RCC 7860 (cell line): ENCODE results near the gene CHD6.

Source experiments
- DNase-seq: peaks from one replicate; pipeline ENCODE4 v3.0.0-alpha.2; 2015; ENCODE audit warnings: low spot score
- FAIRE-seq: peaks from 2 replicates; lab custom pipeline; 2012; peaks lifted over from hg19 to GRCh38; lab: Jason Lieb, UNC

CHD6 gene

DNA sequence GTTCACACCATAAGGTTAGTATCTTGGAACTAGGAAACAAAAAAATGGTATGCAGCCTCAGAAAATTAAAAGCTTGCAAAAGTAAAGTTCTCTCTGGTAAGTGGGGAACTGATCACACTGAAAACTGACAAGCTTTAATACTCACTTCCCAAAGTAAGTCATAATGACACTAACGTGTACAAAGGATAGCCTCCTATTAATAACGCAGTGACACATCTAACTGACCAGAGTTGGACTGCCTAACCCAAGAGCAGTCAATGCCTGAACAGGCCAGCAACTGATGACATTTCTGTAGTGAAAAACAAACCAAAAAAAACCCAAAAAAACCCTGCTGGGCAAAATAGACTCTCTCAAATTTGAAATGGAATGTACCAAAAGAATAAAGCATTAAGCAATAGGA is 30.7 kb downstream of the CHD6 start:
- no peak for FAIRE-seq

DNA sequence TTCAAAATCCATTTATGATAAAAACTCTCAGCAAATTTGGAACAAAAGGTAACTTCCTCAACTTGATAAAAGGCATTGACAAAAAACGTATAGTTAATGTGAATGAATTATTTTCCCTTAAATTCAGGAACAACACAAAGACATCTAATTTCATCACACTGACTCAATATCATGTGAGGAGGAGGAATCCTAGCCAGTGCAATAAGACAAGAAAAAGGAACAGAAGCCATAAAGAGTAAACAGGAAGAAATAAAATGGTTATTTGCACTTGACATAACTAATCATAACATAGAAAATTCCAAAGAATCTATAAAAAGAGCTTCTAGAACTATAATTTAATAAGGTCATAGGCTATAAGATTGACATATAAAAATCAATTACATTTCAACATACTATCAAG is 31.4 kb downstream of the CHD6 start:
- FAIRE-seq (no peak), DNase-seq (no peak)

More for the DNA sequence above, 30.7 kb downstream of the CHD6 start:
- no peak for DNase-seq

DNA sequence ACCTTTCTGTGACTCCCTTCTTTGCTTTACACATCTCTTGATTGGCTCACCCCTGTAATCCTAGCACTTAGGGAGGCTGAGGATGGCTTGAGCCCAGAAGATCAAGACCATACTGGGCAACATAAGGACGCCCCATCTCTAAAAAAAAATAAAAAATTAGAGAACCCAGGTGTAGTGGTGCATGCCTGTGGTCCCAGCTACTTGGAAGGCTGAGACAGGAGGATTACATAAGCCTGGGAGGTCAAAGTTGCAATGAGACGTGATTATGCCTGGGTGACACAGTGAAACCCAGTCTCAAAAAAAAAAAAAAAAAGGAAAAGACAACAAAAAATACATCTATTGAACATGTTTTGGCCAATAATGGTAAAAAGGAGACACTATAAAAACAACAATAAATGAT is 37.8 kb downstream of the CHD6 start:
- FAIRE-seq: no peak
- DNase-seq: no peak

DNA sequence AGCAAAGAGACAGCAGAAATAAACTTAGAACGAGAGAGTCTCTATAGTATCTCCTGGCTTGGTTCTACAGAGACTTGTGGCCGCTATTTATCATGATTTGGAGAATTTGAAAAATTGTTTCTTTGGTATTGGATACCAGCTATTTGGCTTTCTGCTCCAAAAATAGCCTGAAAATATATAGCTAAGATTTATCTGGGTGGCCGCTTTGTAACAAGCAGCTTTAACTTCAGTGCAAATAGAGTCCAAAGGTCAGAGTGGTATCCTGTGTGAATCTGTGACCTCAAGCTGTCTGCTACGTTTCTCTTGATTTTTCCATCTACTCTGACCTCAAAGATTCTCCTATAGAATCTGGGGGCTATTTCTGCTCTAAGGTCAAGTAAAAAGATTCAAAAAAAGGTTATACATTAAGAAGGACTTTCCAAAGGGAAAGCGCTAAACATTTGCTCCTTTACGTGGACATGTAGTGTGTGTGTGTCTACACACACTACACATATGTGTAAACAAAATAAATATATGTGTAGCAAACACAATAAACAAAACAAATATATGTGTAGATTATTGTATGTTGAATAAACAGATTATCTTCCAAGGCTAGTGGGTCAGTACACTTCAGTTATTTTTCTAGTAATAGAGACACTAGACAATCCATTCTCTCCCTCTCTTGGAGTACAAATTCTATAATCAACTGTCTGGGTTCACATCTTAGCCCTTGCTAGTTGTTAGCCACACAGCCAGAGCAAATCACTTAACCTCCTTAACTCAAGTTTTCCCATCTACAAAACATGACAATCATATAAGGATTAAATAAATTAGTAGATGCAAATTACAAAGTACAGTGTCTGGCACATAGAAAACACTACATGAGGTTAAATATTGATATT is 40.8 kb downstream of the CHD6 start:
- FAIRE-seq: no peak
- DNase-seq: no peak

DNA sequence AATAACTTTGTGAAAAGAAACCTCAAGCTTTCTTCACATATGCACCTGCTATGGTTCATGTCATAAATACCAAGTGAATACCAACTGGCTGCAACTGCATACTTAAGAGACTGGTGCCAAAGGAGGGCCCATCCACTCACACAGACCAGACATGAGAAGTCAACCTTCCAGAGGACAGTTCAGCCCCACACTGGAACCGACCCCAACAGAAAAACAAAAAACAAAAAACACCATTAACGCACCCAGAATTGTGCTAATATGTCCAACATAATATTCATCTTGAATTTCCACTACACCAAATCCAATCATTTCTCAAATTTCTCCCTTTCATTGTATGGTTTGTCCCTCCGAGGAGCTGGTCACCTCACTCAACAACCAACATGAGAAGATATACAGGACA is 42.8 kb downstream of the CHD6 start:
- FAIRE-seq (no peak), DNase-seq (no peak)

DNA sequence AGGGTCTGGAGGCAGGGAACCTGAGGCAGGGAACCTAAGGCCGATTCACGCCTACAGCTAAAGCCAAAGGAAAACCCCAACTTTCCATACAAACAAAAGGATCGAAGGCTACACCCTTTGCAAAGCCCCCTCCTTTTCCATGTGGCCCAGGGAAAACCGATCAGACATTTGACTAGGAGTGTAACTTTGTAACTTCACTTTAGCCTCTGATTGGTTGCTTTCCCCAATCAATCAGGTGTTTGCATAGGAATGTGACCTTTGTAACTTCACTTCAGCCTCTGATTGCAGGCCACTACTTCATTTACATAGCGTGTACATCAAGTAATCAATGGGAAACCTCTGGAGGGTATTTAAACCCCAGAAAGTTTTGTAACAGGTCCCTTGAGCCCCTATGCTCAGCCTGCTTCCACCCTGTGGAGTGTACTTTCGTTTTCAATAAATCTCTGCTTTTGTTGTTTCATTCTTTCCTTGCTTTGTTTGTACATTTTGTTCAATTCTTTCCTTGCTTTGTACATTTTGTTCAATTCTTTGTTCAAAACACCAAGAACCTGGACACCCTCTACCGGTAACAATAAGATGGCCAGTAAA is 43.3 kb downstream of the CHD6 start:
- no peak for DNase-seq
- FAIRE-seq: no peak

DNA sequence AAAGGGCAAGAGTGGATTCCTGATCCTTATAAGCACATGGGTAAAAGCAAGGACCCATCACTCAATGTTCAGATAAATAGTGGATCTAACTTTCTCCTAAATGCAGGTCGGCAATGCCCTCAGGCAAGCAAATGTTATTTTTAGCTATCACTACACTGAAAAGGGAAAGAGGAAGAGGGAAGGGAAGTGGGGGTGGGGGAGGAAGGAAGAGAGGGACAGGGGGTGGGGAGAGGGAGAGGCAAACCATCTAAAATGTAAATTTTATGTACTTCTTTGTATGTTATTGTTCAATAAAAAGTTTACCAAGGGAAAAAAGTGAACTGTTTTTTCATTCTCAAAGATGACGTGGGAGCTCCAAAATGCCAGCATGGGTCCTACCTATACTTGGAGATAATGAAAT is 44.2 kb downstream of the CHD6 start:
- DNase-seq: no peak
- FAIRE-seq: no peak

DNA sequence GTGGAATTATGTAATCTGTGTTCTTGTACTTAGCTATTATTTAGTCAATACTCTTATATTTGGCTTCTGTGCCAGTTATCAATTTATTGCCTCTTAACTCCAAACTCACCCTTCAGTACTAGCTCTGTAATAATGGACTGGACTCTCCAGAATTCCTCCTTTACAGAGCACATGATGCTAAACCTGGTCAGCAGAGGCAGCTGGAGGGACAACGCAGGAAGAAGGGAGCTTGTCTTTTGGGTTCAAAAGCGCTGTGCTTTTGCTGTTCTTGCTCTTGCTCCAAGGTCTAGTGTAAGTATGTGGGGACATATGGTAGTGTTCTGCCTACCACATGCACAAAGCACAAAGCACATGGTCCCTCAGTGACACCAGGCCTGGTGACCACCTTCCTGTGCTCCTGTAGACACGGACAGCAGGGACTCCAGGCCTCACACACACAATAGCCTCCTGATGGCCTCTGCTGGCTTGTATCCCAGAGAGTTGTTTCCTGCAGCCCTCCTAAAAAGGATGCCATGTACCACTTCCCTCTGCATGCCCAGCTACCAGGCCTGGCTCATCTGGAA is 46.1 kb downstream of the CHD6 start:
- DNase-seq (no peak), FAIRE-seq (no peak)

DNA sequence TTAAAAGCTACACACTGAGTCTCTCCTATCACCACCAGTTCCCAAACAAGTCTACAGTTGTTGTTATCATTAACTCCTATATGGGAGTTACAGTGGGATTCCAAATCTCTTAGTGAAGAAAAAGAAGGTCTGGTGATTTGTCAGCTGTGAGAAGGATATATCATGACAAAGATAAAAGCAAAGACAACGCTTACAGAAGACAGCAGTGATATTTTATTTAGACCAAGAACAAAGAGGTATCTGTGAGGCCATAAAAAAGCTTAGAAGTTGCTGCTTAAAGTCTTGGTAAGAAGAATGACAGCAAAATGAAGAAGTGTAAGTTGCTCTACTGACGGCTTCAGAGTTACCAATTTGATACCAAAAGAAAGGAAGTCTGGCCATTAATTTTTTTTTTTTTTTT is 47.2 kb downstream of the CHD6 start:
- no peak for FAIRE-seq
- DNase-seq: no peak

DNA sequence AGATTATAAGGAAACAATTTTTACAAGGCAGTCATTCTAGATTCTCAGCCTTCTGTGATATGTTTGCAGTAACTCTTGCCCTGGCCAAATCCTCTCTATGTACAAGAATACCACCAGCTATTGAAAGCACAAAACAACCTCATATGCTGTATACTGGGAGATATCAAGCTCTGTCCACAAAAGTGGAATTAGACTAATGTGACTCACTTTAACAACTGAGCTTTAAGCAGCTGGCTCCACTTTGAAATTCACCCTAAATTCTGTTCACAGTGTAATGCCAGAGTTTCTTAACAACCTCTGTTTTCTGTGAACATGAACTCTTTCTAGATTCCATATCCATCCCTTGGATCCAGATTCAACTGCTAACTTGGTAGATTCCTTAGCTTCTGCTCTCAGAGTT is 47.6 kb downstream of the CHD6 start:
- DNase-seq: no peak
- no peak for FAIRE-seq

DNA sequence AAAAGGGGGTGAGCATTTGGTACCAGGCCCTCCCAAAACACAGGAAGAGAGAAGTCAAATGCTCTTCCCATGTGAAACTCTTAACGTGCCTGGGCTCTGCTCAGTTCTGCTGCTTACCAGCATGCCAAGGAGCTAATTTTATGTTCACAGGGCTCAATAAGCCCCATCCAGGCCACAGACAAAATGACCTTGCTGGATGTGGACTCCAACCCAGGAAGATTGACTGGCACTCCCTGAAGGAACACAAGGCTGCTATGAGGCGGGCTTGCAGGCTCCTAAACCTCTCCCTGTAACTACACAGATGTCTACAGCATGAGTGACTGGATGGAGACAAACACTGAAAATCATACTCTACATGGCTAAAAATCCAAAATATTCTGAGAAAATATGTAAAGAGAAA is 50.6 kb downstream of the CHD6 start:
- DNase-seq (no peak), FAIRE-seq (no peak)

DNA sequence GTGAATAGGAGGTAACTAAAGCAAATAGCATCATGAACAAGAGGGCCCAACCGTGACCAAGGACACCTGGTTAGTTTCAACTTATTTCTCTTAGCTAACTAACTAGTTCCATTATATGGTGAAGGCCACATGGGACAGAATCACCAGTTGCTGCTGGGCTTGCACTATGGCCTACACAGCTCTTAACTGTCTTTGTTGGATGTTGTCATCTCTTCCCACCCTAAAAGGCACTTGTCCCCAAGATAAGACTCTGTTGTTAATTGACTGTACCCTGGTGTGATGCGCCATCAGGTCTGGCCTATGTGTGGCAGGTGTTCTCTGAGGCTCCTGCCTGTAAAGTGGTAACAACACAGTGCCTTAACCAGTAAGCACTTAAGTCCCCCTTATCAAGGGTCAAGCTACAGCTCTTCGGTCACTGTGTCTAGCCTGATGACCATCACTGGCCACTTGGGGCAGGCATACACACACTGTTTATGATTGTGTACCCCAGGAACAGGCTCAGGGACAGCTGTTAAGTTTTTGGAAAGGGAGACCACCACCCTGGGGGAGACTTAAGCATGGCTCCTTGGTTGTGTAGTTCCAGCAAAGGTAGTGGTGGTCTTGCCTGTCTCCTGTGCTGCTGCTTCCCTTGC is 51.2 kb downstream of the CHD6 start:
- FAIRE-seq (no peak), DNase-seq (no peak)

DNA sequence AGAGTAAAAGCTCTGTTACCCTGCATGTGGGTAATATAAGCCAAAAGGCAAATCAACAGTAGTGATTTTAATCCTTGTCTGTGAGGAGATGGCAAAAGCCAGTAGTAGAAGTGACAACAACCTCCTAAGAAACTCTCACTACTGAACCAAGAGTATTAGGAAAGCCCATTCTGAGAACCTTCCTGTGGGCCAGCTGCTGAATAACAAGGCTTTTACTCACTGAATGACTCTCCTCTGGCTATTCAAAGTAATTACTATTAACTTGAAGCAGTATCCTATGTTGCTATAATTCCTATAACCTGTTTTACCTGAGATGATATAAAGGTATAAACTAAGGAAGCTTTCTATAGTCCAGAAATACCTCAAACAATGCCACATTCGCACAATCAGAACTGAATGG is 55.1 kb downstream of the CHD6 start:
- DNase-seq (no peak), FAIRE-seq (no peak)

DNA sequence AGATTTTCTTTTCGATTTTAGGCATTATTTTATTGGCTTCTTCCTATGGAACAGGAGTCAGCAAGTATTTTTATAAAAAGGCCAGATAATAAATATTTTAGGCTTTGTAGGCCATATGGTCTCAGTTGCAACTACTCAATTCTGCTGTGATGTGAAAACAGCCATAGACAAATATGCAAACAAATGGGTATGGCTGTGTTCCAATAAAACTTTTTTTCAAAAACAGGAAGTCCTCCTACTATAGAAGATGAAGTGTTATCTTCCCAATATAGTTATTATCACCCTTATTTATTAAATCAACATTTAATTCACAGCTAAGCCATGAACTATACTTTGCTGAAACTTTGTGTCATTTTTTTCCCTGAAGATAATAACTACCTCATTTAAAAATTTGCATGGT is 57.2 kb downstream of the CHD6 start:
- FAIRE-seq: no peak

DNA sequence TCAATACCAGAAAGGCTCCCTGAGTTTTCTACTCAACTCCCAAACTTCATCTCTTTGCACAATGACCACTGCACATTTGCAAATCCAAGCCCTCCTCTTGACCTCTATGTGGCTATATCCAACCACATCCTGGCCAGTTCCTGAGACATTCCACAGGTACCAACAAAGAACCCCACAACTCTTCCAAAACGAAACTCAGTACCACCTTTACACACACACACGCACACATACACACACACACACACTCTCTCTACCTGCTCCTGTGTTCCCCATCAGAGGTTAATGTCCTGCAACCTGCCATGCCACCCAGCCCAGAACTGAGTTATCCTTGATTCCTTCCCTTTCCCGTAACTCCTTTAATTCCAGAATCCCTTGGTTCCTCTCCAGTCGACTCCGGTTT is 58.5 kb downstream of the CHD6 start:
- FAIRE-seq (no peak), DNase-seq (no peak)

More for the DNA sequence above, 57.2 kb downstream of the CHD6 start:
- no peak for DNase-seq

DNA sequence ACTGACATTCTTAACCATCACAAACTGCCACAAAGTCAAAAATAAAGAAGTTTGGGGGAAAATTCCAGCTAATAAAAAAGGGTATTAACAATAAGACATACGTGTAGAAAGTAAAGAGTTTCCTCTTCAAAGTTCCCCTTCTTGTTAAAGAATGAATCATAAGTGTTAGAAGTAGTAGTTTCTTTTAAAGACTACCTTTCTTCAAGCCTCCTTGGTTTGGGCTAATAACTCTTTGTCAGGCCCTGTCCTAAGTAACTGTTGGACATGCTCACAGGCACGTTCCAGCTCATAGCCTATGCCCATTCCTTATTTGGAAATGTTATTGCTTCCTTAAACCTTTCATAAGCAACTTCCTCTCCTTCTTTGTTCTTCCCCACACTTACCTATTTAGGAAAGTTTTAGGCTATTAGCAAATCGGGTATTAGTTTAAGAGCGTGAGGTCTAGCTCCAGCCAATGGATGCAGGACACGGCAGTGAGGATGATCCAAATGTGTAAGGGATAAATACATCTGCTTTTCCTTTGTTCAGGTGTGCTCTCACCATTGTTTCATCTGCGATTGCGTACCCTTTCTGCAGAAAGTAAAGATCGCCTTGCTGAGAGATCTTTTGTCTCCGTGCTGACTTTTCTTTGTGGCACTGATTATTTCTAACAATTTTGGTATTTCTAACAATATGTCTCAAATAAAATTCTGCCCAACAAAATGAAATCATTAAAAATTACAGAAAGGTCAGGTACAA is 64.9 kb downstream of the CHD6 start:
- FAIRE-seq (no peak), DNase-seq (no peak)

DNA sequence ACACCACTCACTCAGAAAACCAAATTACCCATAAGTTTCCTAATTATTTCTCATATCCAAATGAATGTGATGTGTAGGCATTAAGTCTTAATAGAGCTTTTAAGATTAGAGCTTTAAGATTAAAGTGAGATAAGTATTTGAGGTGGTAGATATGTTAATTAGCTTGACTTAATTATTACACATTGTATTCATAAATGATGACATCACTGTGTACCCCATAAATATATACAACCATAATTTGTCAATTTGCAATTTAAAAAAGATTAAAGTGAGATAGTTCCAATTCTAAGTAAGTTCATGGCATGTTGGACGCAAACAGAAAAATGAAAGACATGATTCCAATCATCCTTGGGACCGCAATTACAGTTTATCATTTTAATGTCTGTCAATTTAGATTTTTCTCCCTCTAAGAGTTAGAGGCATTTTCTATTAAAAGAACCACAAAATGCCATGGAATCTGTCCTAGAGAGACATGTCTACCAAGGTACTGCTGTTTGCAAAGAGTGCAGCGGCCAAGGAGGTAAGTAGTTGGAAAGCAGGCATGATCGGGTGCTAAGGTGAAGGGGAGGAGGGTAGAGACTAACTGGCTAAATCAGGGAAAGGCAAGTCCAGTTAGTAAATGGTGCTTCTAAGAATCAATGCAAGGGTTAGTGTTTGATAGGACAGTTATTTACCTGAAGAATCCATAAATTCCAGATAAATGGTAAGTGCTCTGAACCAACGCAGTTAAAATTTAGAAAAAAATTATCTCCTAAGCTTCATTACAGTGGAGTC is 65.7 kb downstream of the CHD6 start:
- DNase-seq (no peak), FAIRE-seq (no peak)

DNA sequence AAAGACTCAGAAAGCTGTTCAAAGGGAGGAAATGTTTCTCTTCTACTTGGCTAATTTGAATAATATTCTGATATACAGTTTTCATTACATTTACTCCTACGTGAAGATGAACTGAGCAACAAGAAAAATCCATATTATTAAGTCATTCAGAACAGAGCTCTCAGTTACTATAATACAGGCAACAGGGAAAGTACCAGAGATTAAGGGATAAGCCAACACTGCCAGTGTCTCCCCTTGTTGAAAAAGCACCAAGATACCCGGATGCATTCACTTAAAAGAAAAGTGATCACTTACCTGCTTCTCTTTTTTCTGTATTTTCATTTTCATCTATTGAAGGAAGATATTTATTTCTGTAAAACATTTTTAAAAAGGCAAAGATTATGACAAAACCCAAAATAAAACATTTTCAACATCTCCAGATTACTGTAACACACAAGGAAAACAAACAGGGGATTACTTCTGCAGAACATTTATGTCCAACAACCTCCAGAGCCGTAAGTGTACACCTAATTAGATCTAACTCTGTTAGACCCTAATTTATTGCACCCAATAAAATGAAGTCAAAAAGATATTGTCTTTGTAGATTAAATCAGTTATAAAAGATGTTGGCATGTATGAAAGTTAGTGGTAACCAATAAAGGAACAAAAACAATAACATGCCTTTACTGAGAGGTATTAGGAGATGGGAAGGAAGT is 67.0 kb downstream of the CHD6 start:
- FAIRE-seq (no peak), DNase-seq (no peak)

DNA sequence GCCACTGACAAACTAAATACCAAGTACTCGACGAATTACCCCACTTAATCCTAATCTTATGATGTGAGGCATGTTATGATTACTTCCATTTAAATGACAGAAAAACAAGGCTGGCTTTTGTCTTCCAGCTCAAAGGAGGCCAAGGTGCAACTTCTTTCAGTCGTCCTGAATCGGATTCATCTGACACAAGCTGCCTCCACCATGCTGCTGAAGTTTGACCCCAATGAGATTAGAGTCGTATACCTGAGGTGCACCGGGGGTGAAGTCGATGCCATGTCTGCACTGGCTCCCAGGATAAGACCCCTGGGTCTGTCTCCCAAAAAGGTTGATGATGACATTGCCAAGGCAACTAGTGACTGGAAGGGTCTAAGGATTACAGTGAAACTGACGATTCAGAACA is 71.0 kb downstream of the CHD6 start:
- FAIRE-seq: no peak

DNA sequence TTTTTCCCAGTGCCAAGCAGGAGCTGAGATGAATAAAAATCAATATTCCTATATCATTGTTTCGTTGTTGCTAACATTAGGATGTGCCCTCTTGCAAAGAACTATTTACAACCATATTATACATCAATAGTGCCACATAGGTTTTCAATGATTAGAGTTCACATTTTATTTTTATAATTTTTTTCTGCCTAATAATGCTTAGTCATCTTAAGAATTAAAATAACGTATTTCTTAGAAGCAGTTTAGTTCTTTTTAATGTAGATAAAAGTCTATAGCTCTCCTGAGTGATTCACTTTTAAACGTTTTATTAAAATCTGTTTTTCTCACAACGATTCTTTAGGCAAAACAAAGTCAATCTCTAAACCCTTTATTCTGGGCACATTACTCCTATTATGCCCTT is 71.6 kb downstream of the CHD6 start:
- DNase-seq: no peak
- FAIRE-seq: no peak

More for the DNA sequence above, 71.0 kb downstream of the CHD6 start:
- DNase-seq: no peak
